Uterus (tissue), 2 donors: ENCODE results near the gene PSMB3.

Experiments used
- CTCF ChIP-seq, 4 experiments: fragments of 200-600 bp in 2 of 4; fragments of 450-650 bp in 2 of 4; sonication (generic) in 2 of 4; IDR thresholded peaks; one replicate each; pipeline ENCODE4 v1.5.1; 2016 to 2019; ENCODE audit warnings: antibody characterized with exemption in 4 of 4, mild to moderate bottlenecking in 2 of 4, moderate library complexity in 1 of 4
- POLR2A ChIP-seq, 2 donors: fragments of 450-650 bp; IDR thresholded peaks; one replicate each; pipeline ENCODE4 v1.6.1; 2016; ENCODE audit warnings: antibody characterized with exemption in 2 of 2, mild to moderate bottlenecking in 1 of 2, moderate library complexity in 1 of 2

GRCh38 chr17:38740044-38740443, 12.5 kb upstream of the PSMB3 start:
- TF ChIP-seq CTCF (IDR thresholded peaks at IDR 0.05) (no peak), POLR2A (IDR thresholded peaks at IDR 0.05) (no peak)
